ENCODE results near the gene CSRP1. TPM values are rescaled to one million over a fixed set of nuclear protein-coding genes. Genes with fewer than 3 reads are reported as not detected.

CSRP1 gene
- total and polyA plus RNA-seq, 2 of the 13 experiments (the other 11 are each of a cell fraction or from before 2014, with no cell fraction given): 17.7 to 68.9 TPM

DNA sequence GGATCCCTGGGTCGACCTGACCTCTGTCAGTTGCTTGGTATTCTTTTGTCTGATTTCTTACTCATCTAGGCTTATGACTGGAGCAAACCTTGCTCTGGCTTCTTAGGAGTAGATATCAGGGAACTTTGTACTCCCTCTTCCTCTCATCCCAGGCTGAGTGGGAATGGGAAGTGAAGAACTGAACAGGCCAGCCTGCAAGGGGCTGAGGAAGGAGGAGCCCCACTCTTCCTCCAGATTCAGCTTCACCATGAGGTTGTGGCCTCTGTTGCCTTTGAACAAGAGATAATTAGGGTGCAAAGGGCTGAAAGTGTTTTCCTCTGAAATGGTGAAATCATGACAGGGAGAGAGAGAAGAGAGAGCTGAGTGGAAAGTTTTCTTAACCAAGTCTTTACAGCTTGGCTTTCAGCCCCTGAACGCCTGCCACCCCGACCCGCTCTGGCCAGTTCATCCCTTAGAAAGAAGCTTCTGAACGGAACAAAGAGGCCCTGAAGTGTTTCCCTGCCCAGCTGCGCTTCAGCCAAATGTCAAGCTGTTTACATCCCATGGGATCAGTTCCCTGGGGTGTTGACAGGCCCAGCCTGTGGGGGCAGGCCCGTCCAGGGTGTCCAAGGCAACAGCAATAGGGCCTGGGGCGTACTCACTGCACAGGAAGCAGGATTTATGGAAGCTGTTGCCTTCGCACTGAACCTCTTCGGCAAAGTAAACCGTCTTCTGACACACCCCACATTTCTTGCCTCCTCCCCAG lies 11.2 kb downstream of the CSRP1 start (continued):
- TF ChIP-seq, protein P1, sequence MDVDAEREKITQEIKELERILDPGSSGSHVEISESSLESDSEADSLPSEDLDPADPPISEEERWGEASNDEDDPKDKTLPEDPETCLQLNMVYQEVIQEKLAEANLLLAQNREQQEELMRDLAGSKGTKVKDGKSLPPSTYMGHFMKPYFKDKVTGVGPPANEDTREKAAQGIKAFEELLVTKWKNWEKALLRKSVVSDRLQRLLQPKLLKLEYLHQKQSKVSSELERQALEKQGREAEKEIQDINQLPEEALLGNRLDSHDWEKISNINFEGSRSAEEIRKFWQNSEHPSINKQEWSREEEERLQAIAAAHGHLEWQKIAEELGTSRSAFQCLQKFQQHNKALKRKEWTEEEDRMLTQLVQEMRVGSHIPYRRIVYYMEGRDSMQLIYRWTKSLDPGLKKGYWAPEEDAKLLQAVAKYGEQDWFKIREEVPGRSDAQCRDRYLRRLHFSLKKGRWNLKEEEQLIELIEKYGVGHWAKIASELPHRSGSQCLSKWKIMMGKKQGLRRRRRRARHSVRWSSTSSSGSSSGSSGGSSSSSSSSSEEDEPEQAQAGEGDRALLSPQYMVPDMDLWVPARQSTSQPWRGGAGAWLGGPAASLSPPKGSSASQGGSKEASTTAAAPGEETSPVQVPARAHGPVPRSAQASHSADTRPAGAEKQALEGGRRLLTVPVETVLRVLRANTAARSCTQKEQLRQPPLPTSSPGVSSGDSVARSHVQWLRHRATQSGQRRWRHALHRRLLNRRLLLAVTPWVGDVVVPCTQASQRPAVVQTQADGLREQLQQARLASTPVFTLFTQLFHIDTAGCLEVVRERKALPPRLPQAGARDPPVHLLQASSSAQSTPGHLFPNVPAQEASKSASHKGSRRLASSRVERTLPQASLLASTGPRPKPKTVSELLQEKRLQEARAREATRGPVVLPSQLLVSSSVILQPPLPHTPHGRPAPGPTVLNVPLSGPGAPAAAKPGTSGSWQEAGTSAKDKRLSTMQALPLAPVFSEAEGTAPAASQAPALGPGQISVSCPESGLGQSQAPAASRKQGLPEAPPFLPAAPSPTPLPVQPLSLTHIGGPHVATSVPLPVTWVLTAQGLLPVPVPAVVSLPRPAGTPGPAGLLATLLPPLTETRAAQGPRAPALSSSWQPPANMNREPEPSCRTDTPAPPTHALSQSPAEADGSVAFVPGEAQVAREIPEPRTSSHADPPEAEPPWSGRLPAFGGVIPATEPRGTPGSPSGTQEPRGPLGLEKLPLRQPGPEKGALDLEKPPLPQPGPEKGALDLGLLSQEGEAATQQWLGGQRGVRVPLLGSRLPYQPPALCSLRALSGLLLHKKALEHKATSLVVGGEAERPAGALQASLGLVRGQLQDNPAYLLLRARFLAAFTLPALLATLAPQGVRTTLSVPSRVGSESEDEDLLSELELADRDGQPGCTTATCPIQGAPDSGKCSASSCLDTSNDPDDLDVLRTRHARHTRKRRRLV (CRISPR knock-in tag; IDR thresholded peaks at IDR 0.05): no peak
- TF ChIP-seq SAFB2 (CRISPR knock-in tag; IDR thresholded peaks at IDR 0.05; ENCODE audit: borderline replicate concordance, low read depth) (no peak), ZNF788 (CRISPR knock-in tag; IDR thresholded peaks at IDR 0.05; ENCODE audit: borderline replicate concordance) (0 out of 2 replicates have a peak, but pooled peaks have one; percentile 44), ISL2 (CRISPR knock-in tag; IDR thresholded peaks at IDR 0.05) (no peak), ZNF850 (CRISPR knock-in tag; conservative IDR thresholded peaks at IDR 0.05) (no peak), GFI1 (CRISPR knock-in tag; IDR thresholded peaks at IDR 0.05; ENCODE audit: borderline replicate concordance) (no peak), ZNF343 (CRISPR knock-in tag; IDR thresholded peaks at IDR 0.05) (no peak), THAP11 (CRISPR knock-in tag; IDR thresholded peaks at IDR 0.05) (no peak)
- TF ChIP-seq, protein P2, sequence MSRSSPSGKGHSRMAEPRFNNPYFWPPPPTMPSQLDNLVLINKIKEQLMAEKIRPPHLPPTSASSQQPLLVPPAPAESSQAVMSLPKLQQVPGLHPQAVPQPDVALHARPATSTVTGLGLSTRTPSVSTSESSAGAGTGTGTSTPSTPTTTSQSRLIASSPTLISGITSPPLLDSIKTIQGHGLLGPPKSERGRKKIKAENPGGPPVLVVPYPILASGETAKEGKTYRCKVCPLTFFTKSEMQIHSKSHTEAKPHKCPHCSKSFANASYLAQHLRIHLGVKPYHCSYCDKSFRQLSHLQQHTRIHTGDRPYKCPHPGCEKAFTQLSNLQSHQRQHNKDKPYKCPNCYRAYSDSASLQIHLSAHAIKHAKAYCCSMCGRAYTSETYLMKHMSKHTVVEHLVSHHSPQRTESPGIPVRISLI (CRISPR knock-in tag; IDR thresholded peaks at IDR 0.05; ENCODE audit: borderline replicate concordance): no peak
- TF ChIP-seq, protein P3, sequence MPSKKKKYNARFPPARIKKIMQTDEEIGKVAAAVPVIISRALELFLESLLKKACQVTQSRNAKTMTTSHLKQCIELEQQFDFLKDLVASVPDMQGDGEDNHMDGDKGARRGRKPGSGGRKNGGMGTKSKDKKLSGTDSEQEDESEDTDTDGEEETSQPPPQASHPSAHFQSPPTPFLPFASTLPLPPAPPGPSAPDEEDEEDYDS (CRISPR knock-in tag; IDR thresholded peaks at IDR 0.05): no peak
- TF ChIP-seq, protein P4, sequence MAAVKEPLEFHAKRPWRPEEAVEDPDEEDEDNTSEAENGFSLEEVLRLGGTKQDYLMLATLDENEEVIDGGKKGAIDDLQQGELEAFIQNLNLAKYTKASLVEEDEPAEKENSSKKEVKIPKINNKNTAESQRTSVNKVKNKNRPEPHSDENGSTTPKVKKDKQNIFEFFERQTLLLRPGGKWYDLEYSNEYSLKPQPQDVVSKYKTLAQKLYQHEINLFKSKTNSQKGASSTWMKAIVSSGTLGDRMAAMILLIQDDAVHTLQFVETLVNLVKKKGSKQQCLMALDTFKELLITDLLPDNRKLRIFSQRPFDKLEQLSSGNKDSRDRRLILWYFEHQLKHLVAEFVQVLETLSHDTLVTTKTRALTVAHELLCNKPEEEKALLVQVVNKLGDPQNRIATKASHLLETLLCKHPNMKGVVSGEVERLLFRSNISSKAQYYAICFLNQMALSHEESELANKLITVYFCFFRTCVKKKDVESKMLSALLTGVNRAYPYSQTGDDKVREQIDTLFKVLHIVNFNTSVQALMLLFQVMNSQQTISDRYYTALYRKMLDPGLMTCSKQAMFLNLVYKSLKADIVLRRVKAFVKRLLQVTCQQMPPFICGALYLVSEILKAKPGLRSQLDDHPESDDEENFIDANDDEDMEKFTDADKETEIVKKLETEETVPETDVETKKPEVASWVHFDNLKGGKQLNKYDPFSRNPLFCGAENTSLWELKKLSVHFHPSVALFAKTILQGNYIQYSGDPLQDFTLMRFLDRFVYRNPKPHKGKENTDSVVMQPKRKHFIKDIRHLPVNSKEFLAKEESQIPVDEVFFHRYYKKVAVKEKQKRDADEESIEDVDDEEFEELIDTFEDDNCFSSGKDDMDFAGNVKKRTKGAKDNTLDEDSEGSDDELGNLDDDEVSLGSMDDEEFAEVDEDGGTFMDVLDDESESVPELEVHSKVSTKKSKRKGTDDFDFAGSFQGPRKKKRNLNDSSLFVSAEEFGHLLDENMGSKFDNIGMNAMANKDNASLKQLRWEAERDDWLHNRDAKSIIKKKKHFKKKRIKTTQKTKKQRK (IDR thresholded peaks at IDR 0.05; ENCODE audit: low read length): no peak
- TF ChIP-seq, protein P5, sequence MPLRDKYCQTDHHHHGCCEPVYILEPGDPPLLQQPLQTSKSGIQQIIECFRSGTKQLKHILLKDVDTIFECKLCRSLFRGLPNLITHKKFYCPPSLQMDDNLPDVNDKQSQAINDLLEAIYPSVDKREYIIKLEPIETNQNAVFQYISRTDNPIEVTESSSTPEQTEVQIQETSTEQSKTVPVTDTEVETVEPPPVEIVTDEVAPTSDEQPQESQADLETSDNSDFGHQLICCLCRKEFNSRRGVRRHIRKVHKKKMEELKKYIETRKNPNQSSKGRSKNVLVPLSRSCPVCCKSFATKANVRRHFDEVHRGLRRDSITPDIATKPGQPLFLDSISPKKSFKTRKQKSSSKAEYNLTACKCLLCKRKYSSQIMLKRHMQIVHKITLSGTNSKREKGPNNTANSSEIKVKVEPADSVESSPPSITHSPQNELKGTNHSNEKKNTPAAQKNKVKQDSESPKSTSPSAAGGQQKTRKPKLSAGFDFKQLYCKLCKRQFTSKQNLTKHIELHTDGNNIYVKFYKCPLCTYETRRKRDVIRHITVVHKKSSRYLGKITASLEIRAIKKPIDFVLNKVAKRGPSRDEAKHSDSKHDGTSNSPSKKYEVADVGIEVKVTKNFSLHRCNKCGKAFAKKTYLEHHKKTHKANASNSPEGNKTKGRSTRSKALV (CRISPR knock-in tag; IDR thresholded peaks at IDR 0.05): no peak
- TF ChIP-seq, protein P6, sequence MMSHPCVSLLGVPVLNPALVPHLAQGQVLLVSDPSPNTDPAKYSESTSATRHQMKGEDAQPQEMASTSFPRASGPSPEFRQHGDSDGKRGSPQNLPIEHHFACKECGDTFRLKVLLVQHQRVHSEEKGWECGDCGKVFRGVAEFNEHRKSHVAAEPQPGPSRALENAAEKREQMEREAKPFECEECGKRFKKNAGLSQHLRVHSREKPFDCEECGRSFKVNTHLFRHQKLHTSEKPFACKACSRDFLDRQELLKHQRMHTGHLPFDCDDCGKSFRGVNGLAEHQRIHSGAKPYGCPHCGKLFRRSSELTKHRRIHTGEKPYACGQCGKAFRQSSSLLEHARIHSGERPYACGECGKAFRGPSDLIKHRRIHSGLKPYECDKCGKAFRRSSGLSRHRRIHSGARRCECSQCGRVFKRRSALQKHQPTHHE (CRISPR knock-in tag; IDR thresholded peaks at IDR 0.05; ENCODE audit: borderline replicate concordance): no peak
